ENCODE results near the gene RPN2.

DNA sequence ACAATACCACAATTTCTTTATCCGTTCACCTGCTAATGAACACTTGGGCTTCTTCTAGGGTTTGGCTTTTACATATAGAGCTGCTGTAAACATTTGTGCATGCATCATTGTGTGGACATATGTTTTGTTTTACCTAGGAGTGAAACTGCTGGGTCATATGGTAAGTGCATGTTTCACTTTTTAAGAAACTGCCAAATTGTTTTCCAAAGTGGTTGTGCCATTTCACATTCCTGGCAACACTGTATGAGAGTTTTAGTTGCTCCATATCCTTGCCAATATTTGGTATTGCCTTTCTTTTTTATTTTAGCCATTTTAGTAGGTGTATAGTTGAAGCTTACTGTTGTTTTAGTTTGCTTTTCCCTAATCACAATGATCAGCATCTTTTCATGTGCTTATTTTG is 14.1 kb upstream of the RPN2 start:
- TF ChIP-seq, protein P1, sequence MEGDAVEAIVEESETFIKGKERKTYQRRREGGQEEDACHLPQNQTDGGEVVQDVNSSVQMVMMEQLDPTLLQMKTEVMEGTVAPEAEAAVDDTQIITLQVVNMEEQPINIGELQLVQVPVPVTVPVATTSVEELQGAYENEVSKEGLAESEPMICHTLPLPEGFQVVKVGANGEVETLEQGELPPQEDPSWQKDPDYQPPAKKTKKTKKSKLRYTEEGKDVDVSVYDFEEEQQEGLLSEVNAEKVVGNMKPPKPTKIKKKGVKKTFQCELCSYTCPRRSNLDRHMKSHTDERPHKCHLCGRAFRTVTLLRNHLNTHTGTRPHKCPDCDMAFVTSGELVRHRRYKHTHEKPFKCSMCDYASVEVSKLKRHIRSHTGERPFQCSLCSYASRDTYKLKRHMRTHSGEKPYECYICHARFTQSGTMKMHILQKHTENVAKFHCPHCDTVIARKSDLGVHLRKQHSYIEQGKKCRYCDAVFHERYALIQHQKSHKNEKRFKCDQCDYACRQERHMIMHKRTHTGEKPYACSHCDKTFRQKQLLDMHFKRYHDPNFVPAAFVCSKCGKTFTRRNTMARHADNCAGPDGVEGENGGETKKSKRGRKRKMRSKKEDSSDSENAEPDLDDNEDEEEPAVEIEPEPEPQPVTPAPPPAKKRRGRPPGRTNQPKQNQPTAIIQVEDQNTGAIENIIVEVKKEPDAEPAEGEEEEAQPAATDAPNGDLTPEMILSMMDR (conservative IDR thresholded peaks at IDR 0.05) = no peak
- no peak for TF ChIP-seq EZH2 (IDR thresholded peaks at IDR 0.05; ENCODE audit: low read depth)
